DND-41 (cell line): ENCODE data around the gene WDR18.

ENCODE experiments used
- ATAC-seq: fragments of 200-7000 bp; cut with Tn5 transposase; 3 replicates; pipeline ENCODE4 v1.9.1; 2021; ENCODE audit warnings: low read depth; ENCODE audit not compliant: insufficient read depth
- DNase-seq: peaks from one replicate; pipeline ENCODE4 v3.0.0-alpha.2; 2020
- H2AFZ ChIP-seq: 2 replicates; pipeline ENCODE4 v1.6.0; 2012; ENCODE audit warnings: low read depth, low read length
- H3K27ac ChIP-seq: 2 replicates; pipeline ENCODE4 v1.5.1; 2012; ENCODE audit warnings: low read length, inconsistent platforms
- H3K27me3 ChIP-seq: fragments of 200-600 bp; sonication (generic); 2 replicates; pipeline ENCODE4 v1.6.0; 2012; ENCODE audit warnings: low read length, mild to moderate bottlenecking, inconsistent platforms; ENCODE audit not compliant: insufficient read depth, poor library complexity
- H3K36me3 ChIP-seq: 2 replicates; pipeline ENCODE4 v1.5.1; 2012; ENCODE audit warnings: low read length, inconsistent platforms; ENCODE audit not compliant: insufficient read depth
- H3K4me1 ChIP-seq: 2 replicates; pipeline ENCODE4 v1.5.1; 2012; ENCODE audit warnings: mild to moderate bottlenecking, low read length; ENCODE audit not compliant: insufficient read depth
- H3K4me2 ChIP-seq: 2 replicates; pipeline ENCODE4 v1.6.0; 2012; ENCODE audit warnings: mild to moderate bottlenecking, moderate library complexity, low read length, inconsistent platforms; ENCODE audit not compliant: insufficient read depth
- H3K4me3 ChIP-seq, 2 experiments: fragments of 200-600 bp in 1 of 2; shearing (Covaris generic) in 1 of 2; 2 replicates each; pipeline ENCODE4 v1.5.1; 2012 to 2016; ENCODE audit warnings: inconsistent platforms in 2 of 2, low read length in 2 of 2, mild to moderate bottlenecking in 2 of 2, low read depth in 1 of 2, moderate library complexity in 1 of 2
- H3K79me2 ChIP-seq: 2 replicates; pipeline ENCODE4 v1.6.0; 2012; ENCODE audit warnings: low read length, inconsistent platforms; ENCODE audit not compliant: insufficient read depth
- H3K9ac ChIP-seq: 2 replicates; pipeline ENCODE4 v1.6.0; 2012; ENCODE audit warnings: low read depth, mild to moderate bottlenecking, inconsistent platforms, low read length, moderate library complexity
- H3K9me3 ChIP-seq: 2 replicates; pipeline ENCODE4 v1.5.1; 2012; ENCODE audit warnings: low read length, moderate library complexity, mild to moderate bottlenecking, inconsistent platforms; ENCODE audit not compliant: insufficient read depth, severe bottlenecking
- H4K20me1 ChIP-seq: 2 replicates; pipeline ENCODE4 v1.6.0; 2012; ENCODE audit warnings: low read length; ENCODE audit not compliant: insufficient read depth
- CTCF ChIP-seq: IDR thresholded peaks from 2 replicates; pipeline ENCODE4 v1.5.1; 2012; ENCODE audit warnings: borderline replicate concordance, low read length, moderate library complexity, mild to moderate bottlenecking; ENCODE audit not compliant: poor library complexity, severe bottlenecking; ENCODE audit errors: extremely low read depth
- EZH2 ChIP-seq: IDR thresholded peaks from 3 replicates; pipeline ENCODE4 v1.6.1; 2012; ENCODE audit warnings: borderline replicate concordance, low read depth, mild to moderate bottlenecking, moderate library complexity, low read length, inconsistent platforms; ENCODE audit not compliant: severe bottlenecking

The WDR18 gene

GRCh38 chr19:1028062-1028926 is 44.1 kb downstream of the WDR18 start:
- Histone ChIP-seq H3K36me3 (no peaks in the 10 kb centered on the region), H3K4me3 (peak overlapping the region in 1 of 2 experiments; percentile 55; a peak in 2 of 4 replicates), H3K79me2 (no peaks in the 10 kb centered on the region), H4K20me1 (no peaks in the 10 kb centered on the region), H2AFZ (peak overlapping the region; percentile 46), H3K9me3 (no peaks in the 10 kb centered on the region), H3K9ac (peak overlapping the region; percentile 49), H3K27ac (no peak overlapping the region), H3K4me2 (peak overlapping the region; percentile 73), H3K4me1 (peaks cover 36% of the 10 kb centered on the region), H3K27me3 (peaks cover 25% of the 10 kb centered on the region)
- DNase-seq (peak; percentile 74), ATAC-seq (peak; percentile 82)
- TF ChIP-seq EZH2 (no peak), CTCF (no peak)

GRCh38 chr19:1032264-1032867 is 48.2 kb downstream of the WDR18 start:
- Histone ChIP-seq H3K36me3 (no peaks in the 10 kb centered on the region), H3K9me3 (no peaks in the 10 kb centered on the region), H3K4me3 (no peak overlapping the region), H3K27ac (no peak overlapping the region), H3K79me2 (no peaks in the 10 kb centered on the region), H3K27me3 (peaks cover 11% of the 10 kb centered on the region), H2AFZ (no peak overlapping the region), H3K4me2 (no peak overlapping the region), H4K20me1 (no peaks in the 10 kb centered on the region), H3K9ac (no peak overlapping the region), H3K4me1 (peaks cover 23% of the 10 kb centered on the region)
- TF ChIP-seq EZH2 = no peak
- no peak for TF ChIP-seq CTCF
- ATAC-seq (no peak), DNase-seq (no peak)

- no peaks in the 10 kb centered on the region for H3K27me3 ChIP-seq
- no peaks in the 10 kb centered on the region for H3K79me2 ChIP-seq
- H4K20me1 ChIP-seq = no peaks in the 10 kb centered on the region
- TF ChIP-seq EZH2 (no peak), CTCF (peak; percentile 22)
- ATAC-seq = no peak
- no peaks in the 10 kb centered on the region for H3K36me3 ChIP-seq
- H3K4me3 ChIP-seq = no peak overlapping the region
- no peak overlapping the region for H3K27ac ChIP-seq
- no peak overlapping the region for H2AFZ ChIP-seq
- H3K4me1 ChIP-seq = peaks cover 37% of the 10 kb centered on the region
- DNase-seq = no peak
- H3K9ac ChIP-seq = no peak overlapping the region
- H3K4me2 ChIP-seq = no peak overlapping the region
- no peaks in the 10 kb centered on the region for H3K9me3 ChIP-seq
These were observed 52.0 kb downstream of the WDR18 start for GRCh38 chr19:1035998-1036621.
